ENCODE measurements around the gene COIL. TPM values are rescaled to one million over a fixed set of nuclear protein-coding genes. Genes with fewer than 3 reads are reported as not detected.

COIL gene
- total and polyA plus RNA-seq, 9 of the 15 experiments (the other 6 are each of a cell fraction or from before 2014, with no cell fraction given), result 23.9 to 41.3 (median 28.7) TPM

- TF ChIP-seq ELK3 (CRISPR knock-in tag; IDR thresholded peaks at IDR 0.05) (no peak), SOX6 (IDR thresholded peaks at IDR 0.05) (no peak), MNT (conservative IDR thresholded peaks at IDR 0.05) (no peak), SMAD3 (CRISPR knock-in tag; conservative IDR thresholded peaks at IDR 0.05) (0 out of 2 replicates have a peak, but pooled peaks have one; percentile 42), PTBP1 (IDR thresholded peaks at IDR 0.05; ENCODE audit: low read depth, low read length) (no peak), NR4A1 (CRISPR knock-in tag; IDR thresholded peaks at IDR 0.05) (no peak), NR4A1 (tag; IDR thresholded peaks at IDR 0.05) (peak; percentile 51; the same call in 1 of the 2 replicates), ZBTB12 (CRISPR knock-in tag; IDR thresholded peaks at IDR 0.05) (no peak), RBM25 (IDR thresholded peaks at IDR 0.05; ENCODE audit: low read depth, low read length, severe bottlenecking) (no peak), PTTG1 (tag; IDR thresholded peaks at IDR 0.05; ENCODE audit: low read depth) (peak; percentile 85), REST (IDR thresholded peaks at IDR 0.05; ENCODE audit: borderline replicate concordance) (no peak), REST (CRISPR knock-in tag; IDR thresholded peaks at IDR 0.05; ENCODE audit: low read depth) (no peak), RBFOX2 (IDR thresholded peaks at IDR 0.05; ENCODE audit: low read depth, low read length) (no peak), NCOR1 (IDR thresholded peaks at IDR 0.05) (no peak), KHSRP (IDR thresholded peaks at IDR 0.05) (no peak), ZNF175 (CRISPR knock-in tag; IDR thresholded peaks at IDR 0.05; ENCODE audit: low read depth) (peak; percentile 65; the same call in 1 of the 2 replicates), SMARCA4 (IDR thresholded peaks at IDR 0.05) (no peak)
Observed at GRCh38 chr17:56974055-56974454, 13.2 kb upstream of the COIL start (continued).
